Peyer's patch (tissue), 4 donors: ENCODE measurements around the gene NLK. TPM values are rescaled to one million over a fixed set of nuclear protein-coding genes. Genes with fewer than 3 reads are reported as not detected.
"Not testable (repeated sequence)": the region's sequence is repeated elsewhere in the genome, so short reads cannot be mapped to it uniquely, and the experiment has no call there.

Experiments
- DNase-seq, 3 donors: peaks; one replicate each; pipeline ENCODE4 v3.0.0-alpha.2; 2017 to 2019
- H3K27ac ChIP-seq, 4 donors: fragments of 200-600 bp; sonication (generic); one replicate each; pipeline ENCODE4 v1.5.1; 2016 to 2019
- H3K27me3 ChIP-seq, 2 donors: fragments of 200-600 bp; sonication (generic); one replicate each; pipeline ENCODE4 v1.5.1; 2019
- H3K36me3 ChIP-seq, 3 donors: fragments of 200-600 bp; sonication (generic); one replicate each; pipeline ENCODE4 v1.5.1; 2016 to 2019
- H3K4me1 ChIP-seq, 4 donors: fragments of 200-600 bp; sonication (generic); one replicate each; pipeline ENCODE4 v1.5.1; 2016 to 2019
- H3K4me3 ChIP-seq, 4 donors: fragments of 200-600 bp; sonication (generic); 1 replicate in 3 of 4; 2 replicates in 1 of 4; pipeline ENCODE4 v1.5.1; 2016 to 2019; ENCODE audit warnings: mild to moderate bottlenecking in 1 of 4
- H3K9me3 ChIP-seq, 4 donors: fragments of 200-600 bp; sonication (generic); one replicate each; pipeline ENCODE4 v1.5.1; 2016 to 2019; ENCODE audit warnings: mild to moderate bottlenecking in 1 of 4
- POLR2A ChIP-seq, 2 donors: fragments of 450-650 bp; IDR thresholded peaks; one replicate each; pipeline ENCODE4 v1.5.1; 2017; ENCODE audit warnings: antibody characterized with exemption in 2 of 2, mild to moderate bottlenecking in 2 of 2, moderate library complexity in 2 of 2
- total RNA-seq, 4 donors: library from RNA; depleted of rRNA; stranded (reverse); fragments of >200 nt; gene quantifications; one replicate each; pipeline ENCODE4 v1.1.0, GENCODE V29; 2016
- TF ChIP-seq, protein P1 (sequence below), 6 experiments: fragments of 450-650 bp in 4 of 6; fragments of 200-600 bp in 2 of 6; sonication (generic) in 1 of 6; IDR thresholded peaks; one replicate each; pipeline ENCODE4 v1.5.1; 2017 to 2019; ENCODE audit warnings: antibody characterized with exemption in 6 of 6, mild to moderate bottlenecking in 3 of 6, moderate library complexity in 1 of 6

Gene NLK
- total RNA-seq, 4 donors from 2014 or later, result 20.5 to 45.4 (median 27.1) TPM

DNA sequence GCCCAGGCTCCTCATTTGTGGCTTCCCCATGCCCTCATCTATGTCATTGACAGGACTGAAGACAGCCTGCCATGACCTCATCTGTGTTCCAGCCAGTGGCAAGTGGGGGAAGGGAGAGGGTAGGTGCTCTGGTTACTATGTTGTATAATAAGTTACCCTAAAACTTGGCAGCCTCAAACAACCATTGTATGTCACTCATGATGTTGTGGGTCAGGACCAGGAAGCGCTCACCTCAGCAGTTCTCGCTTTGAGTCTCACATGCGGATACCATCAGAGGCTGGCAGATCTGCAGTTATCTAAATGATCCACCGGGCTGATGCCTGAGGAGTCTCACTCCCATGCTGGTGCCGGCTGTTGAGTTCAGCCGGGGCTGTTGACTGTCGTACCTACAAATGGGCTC lies 187.5 kb downstream of the NLK start:
- no peak for TF ChIP-seq POLR2A (IDR thresholded peaks at IDR 0.05)
- TF ChIP-seq, protein P1, sequence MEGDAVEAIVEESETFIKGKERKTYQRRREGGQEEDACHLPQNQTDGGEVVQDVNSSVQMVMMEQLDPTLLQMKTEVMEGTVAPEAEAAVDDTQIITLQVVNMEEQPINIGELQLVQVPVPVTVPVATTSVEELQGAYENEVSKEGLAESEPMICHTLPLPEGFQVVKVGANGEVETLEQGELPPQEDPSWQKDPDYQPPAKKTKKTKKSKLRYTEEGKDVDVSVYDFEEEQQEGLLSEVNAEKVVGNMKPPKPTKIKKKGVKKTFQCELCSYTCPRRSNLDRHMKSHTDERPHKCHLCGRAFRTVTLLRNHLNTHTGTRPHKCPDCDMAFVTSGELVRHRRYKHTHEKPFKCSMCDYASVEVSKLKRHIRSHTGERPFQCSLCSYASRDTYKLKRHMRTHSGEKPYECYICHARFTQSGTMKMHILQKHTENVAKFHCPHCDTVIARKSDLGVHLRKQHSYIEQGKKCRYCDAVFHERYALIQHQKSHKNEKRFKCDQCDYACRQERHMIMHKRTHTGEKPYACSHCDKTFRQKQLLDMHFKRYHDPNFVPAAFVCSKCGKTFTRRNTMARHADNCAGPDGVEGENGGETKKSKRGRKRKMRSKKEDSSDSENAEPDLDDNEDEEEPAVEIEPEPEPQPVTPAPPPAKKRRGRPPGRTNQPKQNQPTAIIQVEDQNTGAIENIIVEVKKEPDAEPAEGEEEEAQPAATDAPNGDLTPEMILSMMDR (IDR thresholded peaks at IDR 0.05), result no peak
- no peaks in the 10 kb centered on the region for H3K27me3 ChIP-seq
- H3K4me1 ChIP-seq, result peaks cover 0 to 11% (median 8%) of the 10 kb centered on the region in 4 donors
- H3K4me3 ChIP-seq, result no peak overlapping the region
- H3K27ac ChIP-seq, result no peak overlapping the region
- no peaks in the 10 kb centered on the region for H3K36me3 ChIP-seq
- peaks cover 0 to 4% (median 0%) of the 10 kb centered on the region in 4 donors for H3K9me3 ChIP-seq
- peak in 1 of 3 donors; percentile 36 for DNase-seq

DNA sequence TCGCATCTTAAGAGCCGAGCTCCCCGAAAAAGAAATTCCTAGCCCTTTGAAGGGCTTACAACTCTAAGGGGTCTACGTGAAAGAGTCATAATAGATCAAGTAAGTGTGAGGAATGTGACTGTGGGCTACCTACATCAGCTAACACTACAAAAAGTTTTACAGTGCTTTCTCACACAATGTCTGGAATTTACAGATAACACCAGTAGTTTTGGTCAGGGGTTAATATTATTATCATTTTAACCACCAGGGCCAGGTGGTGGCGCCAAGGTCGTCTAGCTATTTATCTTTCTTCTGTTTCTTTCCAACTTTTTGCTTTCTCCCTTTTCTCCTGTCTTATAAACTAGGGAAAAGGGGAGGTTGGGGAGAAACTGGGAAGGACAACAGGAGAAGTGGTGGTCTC lies 188.1 kb downstream of the NLK start:
- H3K9me3 ChIP-seq, H3K36me3 ChIP-seq, DNase-seq, H3K27ac ChIP-seq, H3K27me3 ChIP-seq, H3K4me3 ChIP-seq: not testable (repeated sequence)
- H3K4me1 ChIP-seq, result peaks cover 0 to 11% (median 8%) of the 10 kb centered on the region in 4 donors

GRCh38 chr17:28231624-28232023 lies 189.1 kb downstream of the NLK start:
- H3K27ac ChIP-seq, H3K4me3 ChIP-seq, H3K9me3 ChIP-seq, H3K36me3 ChIP-seq, H3K27me3 ChIP-seq: not testable (repeated sequence)
- peaks cover 0 to 11% (median 8%) of the 10 kb centered on the region in 4 donors for H3K4me1 ChIP-seq
- DNase-seq, result peak in 1 of 3 donors; percentile 15

- not testable (repeated sequence) for H3K27me3 ChIP-seq, H3K9me3 ChIP-seq, H3K4me1 ChIP-seq, H3K4me3 ChIP-seq, H3K36me3 ChIP-seq
- H3K27ac ChIP-seq, result peak overlapping the region in 1 of 4 donors; percentile 25
- DNase-seq, result peak in 1 of 3 donors; percentile 32
- TF ChIP-seq, protein P1 (IDR thresholded peaks at IDR 0.05), result peak in 5 of 6 experiments; percentile 8 to 68 (median 53)
Observed at GRCh38 chr17:28232966-28233870, 190.7 kb downstream of the NLK start.

DNA sequence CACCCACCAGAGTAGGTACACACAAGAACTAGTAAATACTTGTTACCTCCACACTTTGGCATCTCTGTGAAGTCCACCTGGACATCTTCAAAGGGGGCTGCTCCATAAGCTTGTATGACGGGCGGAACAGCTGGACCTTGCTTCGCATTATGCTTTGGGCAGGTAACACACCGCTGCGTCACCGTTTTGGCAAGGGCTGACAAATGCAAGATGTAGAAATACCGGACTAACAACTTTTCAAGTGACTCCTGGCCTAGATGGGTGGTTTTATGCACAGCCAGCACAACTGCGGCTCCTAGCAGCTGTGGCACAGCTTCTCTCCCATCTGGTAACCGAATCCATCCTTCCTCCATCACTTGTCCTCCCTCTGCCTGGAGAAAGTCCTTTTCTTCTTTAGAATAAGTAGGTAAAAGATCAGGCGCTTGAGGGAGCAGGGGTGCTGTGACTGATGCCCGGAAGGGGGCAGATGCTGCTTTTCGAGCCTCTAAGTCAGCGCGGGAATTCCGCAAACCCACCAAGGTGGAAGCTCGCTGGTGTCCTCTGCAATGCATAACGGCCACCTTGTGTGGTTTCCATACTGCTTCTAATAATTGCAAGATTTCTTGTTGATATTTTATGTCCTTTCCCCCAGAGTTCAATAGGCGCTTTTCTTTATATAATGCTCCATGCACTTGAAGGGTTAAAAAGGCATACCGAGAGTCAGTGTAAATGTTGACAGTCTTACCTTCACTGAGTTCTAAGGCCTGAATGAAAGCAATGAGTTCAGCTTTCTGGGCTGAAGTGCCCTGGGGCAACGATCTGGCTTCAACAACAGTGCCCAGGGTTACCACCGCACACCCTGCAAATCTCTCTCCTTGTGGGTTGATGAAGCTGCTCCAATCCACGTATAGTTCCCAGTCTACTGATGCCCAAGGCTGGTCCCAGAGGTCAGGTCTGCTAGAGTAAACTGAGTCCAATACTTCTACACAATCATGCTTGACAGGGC lies 191.7 kb downstream of the NLK start:
- H3K36me3 ChIP-seq, H3K9me3 ChIP-seq, H3K27me3 ChIP-seq, H3K4me3 ChIP-seq, H3K4me1 ChIP-seq: not testable (repeated sequence)
- H3K27ac ChIP-seq, result peak overlapping the region in 1 of 4 donors; percentile 25
- peak in 2 of 3 donors; percentile 63 to 70 for DNase-seq

GRCh38 chr17:28235066-28235700 lies 192.7 kb downstream of the NLK start:
- not testable (repeated sequence) for H3K27ac ChIP-seq, H3K27me3 ChIP-seq, H3K4me1 ChIP-seq, H3K4me3 ChIP-seq, H3K9me3 ChIP-seq, H3K36me3 ChIP-seq
- DNase-seq, result peak in 1 of 3 donors; percentile 24

DNA sequence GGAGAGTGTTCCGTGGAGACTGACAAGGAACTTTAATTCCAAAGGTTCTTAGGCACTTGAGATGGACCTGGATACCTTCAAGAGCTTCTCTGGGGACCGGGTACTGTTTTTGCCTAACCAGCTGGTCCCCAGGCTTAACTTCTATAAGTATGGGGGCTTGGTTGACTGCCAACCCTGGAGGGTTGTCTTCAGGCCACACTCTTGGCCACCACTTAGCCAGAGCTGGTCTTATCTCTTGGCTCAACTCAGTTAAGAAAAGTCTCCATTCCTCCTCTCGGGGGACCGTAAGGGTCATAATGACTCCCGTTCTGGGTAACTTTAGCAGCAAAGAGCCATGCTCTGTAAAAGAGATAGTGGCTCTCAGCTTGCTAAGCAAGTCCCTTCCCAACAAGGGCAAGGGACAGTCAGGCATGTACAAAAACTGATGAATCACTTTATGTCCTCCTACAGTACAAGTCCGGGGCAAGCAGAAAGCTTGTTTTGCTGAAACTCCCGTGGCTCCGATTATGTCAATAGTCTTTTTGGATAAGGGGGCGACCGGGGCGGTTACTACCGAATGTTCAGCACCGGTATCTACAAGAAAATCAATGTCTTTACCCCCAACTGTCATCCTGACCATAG lies 193.7 kb downstream of the NLK start:
- H3K9me3 ChIP-seq, H3K27ac ChIP-seq, H3K4me1 ChIP-seq, H3K4me3 ChIP-seq, H3K27me3 ChIP-seq, DNase-seq, H3K36me3 ChIP-seq: not testable (repeated sequence)
